Measurements from ENCODE around the gene LRRC3. TPM values are rescaled to one million over a fixed set of nuclear protein-coding genes. Genes with fewer than 3 reads are reported as not detected.

Gene LRRC3
- polyA plus RNA-seq, 1 of the 3 experiments (the other 2 are of a cell fraction), result 2.3 TPM

GRCh38 chr21:44418876-44419230 is 36.5 kb upstream of the LRRC3 start:
- no peak for DNase-seq
- Histone ChIP-seq H3K27me3 (ENCODE audit: insufficient read depth) (no peaks in the 10 kb centered on the region), H3K27ac (ENCODE audit: low read depth in 2 of 2, low read length in 1 of 2) (no peak overlapping the region), H4K20me1 (ENCODE audit: insufficient read depth) (no peaks in the 10 kb centered on the region), H3K36me3 (replicated peaks in 1 of 2; ENCODE audit: control insufficient read depth in 1 of 2, insufficient read depth in 2 of 2, low read length in 1 of 2) (no peaks in the 10 kb centered on the region), H3K9ac (no peak overlapping the region), H3K4me3 (ENCODE audit: low read depth in 2 of 2, low read length in 1 of 2) (no peak overlapping the region), H3K9me3 (no peaks in the 10 kb centered on the region), H3K79me2 (ENCODE audit: insufficient read depth) (no peaks in the 10 kb centered on the region), H3K9me2 (no peaks in the 10 kb centered on the region), H3K4me2 (no peak overlapping the region), H3F3A (replicated peaks; ENCODE audit: insufficient read depth) (no peaks in the 10 kb centered on the region), H3K4me1 (ENCODE audit: control insufficient read depth in 1 of 2, insufficient read depth in 2 of 2, low read depth in 1 of 2, low read length in 1 of 2) (no peaks in the 10 kb centered on the region), H2AFZ (ENCODE audit: low read depth) (no peak overlapping the region)
- ChIA-PET CTCF (no interaction called here), POLR2A (no interaction called here)
- 58% methylated on average over 3 of the region's 8 CpGs for WGBS (ENCODE audit: low lambda C conversion rate)
- TF ChIP-seq USF1 (IDR thresholded peaks at IDR 0.05; ENCODE audit: borderline replicate concordance, low read depth) (no peak), RFX5 (IDR thresholded peaks at IDR 0.05; ENCODE audit: low read length) (no peak), MAX (IDR thresholded peaks at IDR 0.05; ENCODE audit: low read depth) (no peak), FOSL2 (IDR thresholded peaks at IDR 0.05; ENCODE audit: borderline replicate concordance, low read depth) (no peak), CHD2 (IDR thresholded peaks at IDR 0.05; ENCODE audit: low read length, partially characterized antibody) (no peak), GATA2 (CRISPR knock-in tag; IDR thresholded peaks at IDR 0.05) (no peak), IRF3 (IDR thresholded peaks at IDR 0.05; ENCODE audit: low read depth, low read length) (no peak), TCF12 (IDR thresholded peaks at IDR 0.05) (no peak), NRF1 (IDR thresholded peaks at IDR 0.05; ENCODE audit: low read depth, low read length) (no peak)

GRCh38 chr21:44419679-44420078 is 35.6 kb upstream of the LRRC3 start:
- H2AFZ ChIP-seq (ENCODE audit: low read depth), result no peak overlapping the region
- no peak overlapping the region for H3K4me2 ChIP-seq
- no peaks in the 10 kb centered on the region for H3K4me1 ChIP-seq (ENCODE audit: control insufficient read depth in 1 of 2, insufficient read depth in 2 of 2, low read depth in 1 of 2, low read length in 1 of 2)
- no peaks in the 10 kb centered on the region for H3K9me3 ChIP-seq
- no peaks in the 10 kb centered on the region for H3F3A ChIP-seq (replicated peaks; ENCODE audit: insufficient read depth)
- no peaks in the 10 kb centered on the region for H3K27me3 ChIP-seq (ENCODE audit: insufficient read depth)
- ChIA-PET CTCF (no interaction called here), POLR2A (no interaction called here)
- no peak for TF ChIP-seq USF2 (IDR thresholded peaks at IDR 0.05; ENCODE audit: borderline replicate concordance, low read depth, low read length)
- no peak for TF ChIP-seq REST (IDR thresholded peaks at IDR 0.05; ENCODE audit: low read depth, low read length)
- no peak for TF ChIP-seq EZH2phosphoT487 (IDR thresholded peaks at IDR 0.05; ENCODE audit: borderline replicate concordance, low read depth)
- no peak for TF ChIP-seq MEF2A (IDR thresholded peaks at IDR 0.05; ENCODE audit: borderline replicate concordance, low read depth)
- no peak for TF ChIP-seq NFIC (IDR thresholded peaks at IDR 0.05; ENCODE audit: borderline replicate concordance)
- no peak for TF ChIP-seq MXI1 (IDR thresholded peaks at IDR 0.05; ENCODE audit: low read depth, low read length)
- DNase-seq, result no peak
- no peaks in the 10 kb centered on the region for H3K79me2 ChIP-seq (ENCODE audit: insufficient read depth)
- H3K9ac ChIP-seq, result no peak overlapping the region
- no peak overlapping the region for H3K27ac ChIP-seq (ENCODE audit: low read depth in 2 of 2, low read length in 1 of 2)
- no peaks in the 10 kb centered on the region for H3K36me3 ChIP-seq (replicated peaks in 1 of 2; ENCODE audit: control insufficient read depth in 1 of 2, insufficient read depth in 2 of 2, low read length in 1 of 2)
- H4K20me1 ChIP-seq (ENCODE audit: insufficient read depth), result no peaks in the 10 kb centered on the region
- H3K9me2 ChIP-seq, result no peaks in the 10 kb centered on the region
- H3K4me3 ChIP-seq (ENCODE audit: low read depth in 2 of 2, low read length in 1 of 2), result no peak overlapping the region
- WGBS (ENCODE audit: low lambda C conversion rate), result 56% methylated on average over 3 of the region's 3 CpGs

All from SK-N-SH (cell line).